Fibroblast of mammary gland (primary cell): ENCODE results near the gene MED19.
"Not testable (repeated sequence)": the region's sequence is repeated elsewhere in the genome, so short reads cannot be mapped to it uniquely, and the experiment has no call there.

Experiments used
- DNase-seq: peaks from one replicate; pipeline ENCODE4 v3.0.0-alpha.2; 2010; ENCODE audit warnings: low read depth
- H3K4me3 ChIP-seq: 2 replicates; pipeline ENCODE4 v1.5.1; 2011; ENCODE audit warnings: low read depth, mild to moderate bottlenecking, low read length, moderate library complexity; ENCODE audit not compliant: control insufficient read depth
- TF ChIP-seq, protein P1 (sequence below): conservative IDR thresholded peaks from 2 replicates; pipeline ENCODE4 v1.5.1; 2011; ENCODE audit warnings: low read depth, low read length, inconsistent platforms; ENCODE audit not compliant: control insufficient read depth, insufficient read depth

MED19 gene

DNA sequence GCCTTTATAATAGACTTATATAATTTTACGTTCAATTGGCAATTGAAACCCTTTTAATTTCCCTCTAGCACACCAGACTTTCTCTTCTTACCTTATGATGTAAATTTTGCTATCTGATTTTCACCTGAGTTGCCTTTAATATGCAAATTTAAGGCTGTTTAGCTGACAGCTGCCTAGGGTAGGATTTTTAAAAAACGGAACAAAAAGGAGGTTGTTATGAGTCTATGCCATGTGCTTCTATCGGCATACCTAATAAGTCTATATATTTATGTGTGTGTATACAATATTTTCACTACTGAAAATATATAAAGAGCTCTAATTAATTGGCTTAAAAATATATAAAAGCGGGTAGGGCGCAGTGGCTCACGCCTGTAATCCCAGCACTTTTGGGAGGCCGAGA lies 17.5 kb upstream of the MED19 start:
- TF ChIP-seq, protein P1, sequence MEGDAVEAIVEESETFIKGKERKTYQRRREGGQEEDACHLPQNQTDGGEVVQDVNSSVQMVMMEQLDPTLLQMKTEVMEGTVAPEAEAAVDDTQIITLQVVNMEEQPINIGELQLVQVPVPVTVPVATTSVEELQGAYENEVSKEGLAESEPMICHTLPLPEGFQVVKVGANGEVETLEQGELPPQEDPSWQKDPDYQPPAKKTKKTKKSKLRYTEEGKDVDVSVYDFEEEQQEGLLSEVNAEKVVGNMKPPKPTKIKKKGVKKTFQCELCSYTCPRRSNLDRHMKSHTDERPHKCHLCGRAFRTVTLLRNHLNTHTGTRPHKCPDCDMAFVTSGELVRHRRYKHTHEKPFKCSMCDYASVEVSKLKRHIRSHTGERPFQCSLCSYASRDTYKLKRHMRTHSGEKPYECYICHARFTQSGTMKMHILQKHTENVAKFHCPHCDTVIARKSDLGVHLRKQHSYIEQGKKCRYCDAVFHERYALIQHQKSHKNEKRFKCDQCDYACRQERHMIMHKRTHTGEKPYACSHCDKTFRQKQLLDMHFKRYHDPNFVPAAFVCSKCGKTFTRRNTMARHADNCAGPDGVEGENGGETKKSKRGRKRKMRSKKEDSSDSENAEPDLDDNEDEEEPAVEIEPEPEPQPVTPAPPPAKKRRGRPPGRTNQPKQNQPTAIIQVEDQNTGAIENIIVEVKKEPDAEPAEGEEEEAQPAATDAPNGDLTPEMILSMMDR: no peak
- no peak overlapping the region for H3K4me3 ChIP-seq
- no peak for DNase-seq

DNA sequence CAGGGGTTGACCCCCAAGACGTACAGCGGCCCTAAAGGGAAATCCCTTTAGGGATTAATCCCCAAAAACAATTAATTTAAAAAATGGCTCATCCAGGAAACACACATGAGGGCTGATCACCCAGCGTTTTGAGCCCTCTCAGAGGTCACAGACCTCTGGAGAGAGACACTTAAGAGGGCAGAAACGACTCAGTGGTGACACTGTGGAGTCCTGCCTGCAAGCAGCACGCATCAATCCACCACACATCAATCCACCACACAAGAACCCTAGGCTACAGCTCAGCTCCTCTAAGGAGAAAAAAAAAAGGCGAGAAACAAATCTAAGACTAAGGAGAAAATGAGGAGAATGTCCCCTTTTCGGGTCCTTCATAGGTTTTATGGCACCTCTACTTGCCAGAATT lies 16.8 kb upstream of the MED19 start:
- TF ChIP-seq, protein P1: no peak
- DNase-seq: no peak

DNA sequence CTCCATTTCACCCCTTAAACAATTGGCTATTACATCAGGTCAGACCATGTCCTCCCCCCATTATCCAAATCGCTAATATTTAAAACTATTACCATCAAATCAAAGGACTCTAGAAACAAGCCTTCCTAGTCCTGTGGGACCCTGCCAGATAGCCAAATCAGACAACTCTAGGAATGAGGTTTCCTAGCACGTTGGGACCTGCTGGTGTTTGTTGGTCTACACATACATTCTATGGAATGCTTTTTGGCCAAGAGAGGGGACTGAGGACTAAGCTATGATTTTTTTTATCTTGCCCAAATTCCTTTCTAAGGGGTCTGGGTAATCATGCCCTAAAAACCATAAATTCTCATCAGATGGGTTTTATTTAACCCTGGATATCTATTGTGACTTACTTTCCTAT lies 15.2 kb upstream of the MED19 start:
- no peak overlapping the region for H3K4me3 ChIP-seq
- TF ChIP-seq, protein P1: no peak
- DNase-seq: no peak

More for the DNA sequence above, 16.8 kb upstream of the MED19 start:
- H3K4me3 ChIP-seq: no peak overlapping the region

DNA sequence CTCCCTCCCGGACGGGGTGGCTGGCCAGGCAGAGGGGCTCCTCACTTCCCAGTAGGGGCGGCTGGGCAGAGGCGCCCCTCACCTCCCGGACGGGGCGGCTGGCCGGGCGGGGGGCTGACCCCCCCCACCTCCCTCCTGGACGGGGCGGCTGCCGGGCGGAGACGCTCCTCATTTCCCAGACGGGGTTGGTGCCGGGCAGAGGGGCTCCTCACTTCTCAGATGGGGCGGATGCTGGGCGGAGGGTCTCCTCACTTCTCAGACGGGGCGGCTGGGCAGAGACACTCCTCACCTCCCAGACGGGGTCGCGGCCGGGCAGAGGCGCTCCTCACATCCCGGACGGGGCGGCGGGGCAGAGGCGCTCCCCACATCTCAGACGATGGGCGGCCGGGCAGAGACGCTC lies 4.7 kb upstream of the MED19 start:
- not testable (repeated sequence) for DNase-seq, H3K4me3 ChIP-seq

DNA sequence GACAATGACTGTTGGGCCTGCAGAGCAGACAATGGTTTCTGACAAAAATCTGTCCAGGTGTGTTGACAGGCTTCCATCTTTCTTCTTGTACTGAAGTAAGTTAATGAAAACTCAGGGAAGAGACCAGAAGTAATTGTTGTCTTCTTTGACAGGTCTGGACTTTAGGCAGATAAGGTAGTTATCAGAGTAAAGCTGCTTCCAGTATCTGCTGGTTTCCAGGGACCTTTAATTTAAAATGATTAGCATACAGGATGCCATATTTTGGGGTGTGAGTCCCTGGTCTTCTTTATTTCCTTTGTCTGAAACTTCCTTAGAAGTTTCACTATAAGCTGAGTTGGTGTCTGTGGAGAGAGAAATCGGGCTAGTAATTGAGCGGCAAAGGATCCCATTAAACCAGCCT lies 1.8 kb upstream of the MED19 start:
- H3K4me3 ChIP-seq: peak overlapping the region; percentile 100
- no peak for DNase-seq
- TF ChIP-seq, protein P1: no peak

DNA sequence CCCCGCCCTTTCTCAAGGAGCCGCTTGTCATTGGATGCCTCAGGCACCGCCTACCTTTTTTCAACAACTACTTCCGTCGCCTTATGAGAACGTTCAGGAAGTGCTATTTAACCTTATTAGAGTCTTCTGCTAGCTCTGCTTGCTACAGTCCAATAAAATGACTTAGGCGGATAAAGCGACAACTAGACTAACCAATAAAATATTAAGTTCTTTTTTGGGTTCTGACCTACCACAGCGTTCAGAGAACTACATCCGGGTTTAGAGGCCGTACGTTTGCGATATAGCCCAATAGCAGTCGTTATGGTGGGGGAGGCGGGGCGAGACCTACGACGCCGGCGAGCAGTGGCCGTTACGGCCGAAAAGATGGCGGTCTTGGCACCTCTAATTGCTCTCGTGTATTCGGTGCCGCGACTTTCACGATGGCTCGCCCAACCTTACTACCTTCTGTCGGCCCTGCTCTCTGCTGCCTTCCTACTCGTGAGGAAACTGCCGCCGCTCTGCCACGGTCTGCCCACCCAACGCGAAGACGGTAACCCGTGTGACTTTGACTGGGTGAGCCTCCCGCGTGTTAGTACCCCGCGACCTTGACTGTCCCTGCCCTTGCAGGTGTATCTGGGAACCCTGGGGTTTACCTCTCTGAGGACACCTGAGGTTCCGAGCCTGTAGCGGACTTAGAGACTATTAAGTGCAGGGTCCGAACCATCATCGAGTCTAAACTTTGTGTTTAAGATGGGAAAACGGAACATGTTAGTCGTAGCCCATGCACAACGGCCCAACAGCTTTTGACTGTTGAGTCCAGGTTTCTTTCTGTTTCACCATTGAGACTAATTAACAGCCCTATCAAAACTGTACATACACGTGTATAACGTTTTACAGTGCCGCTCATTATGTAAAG lies 488 bp upstream of the MED19 start, which contains the start of gene TMX2:
TSS of gene TMX2 (plus strand) at position 338 of the 895 bp plus-strand sequence. CDS start at position 364, 26 bp downstream.
- TF ChIP-seq, protein P1: no peak
- H3K4me3 ChIP-seq: peak within 1 kb of the TSS; percentile 100
- peak; percentile 99 for DNase-seq

DNA sequence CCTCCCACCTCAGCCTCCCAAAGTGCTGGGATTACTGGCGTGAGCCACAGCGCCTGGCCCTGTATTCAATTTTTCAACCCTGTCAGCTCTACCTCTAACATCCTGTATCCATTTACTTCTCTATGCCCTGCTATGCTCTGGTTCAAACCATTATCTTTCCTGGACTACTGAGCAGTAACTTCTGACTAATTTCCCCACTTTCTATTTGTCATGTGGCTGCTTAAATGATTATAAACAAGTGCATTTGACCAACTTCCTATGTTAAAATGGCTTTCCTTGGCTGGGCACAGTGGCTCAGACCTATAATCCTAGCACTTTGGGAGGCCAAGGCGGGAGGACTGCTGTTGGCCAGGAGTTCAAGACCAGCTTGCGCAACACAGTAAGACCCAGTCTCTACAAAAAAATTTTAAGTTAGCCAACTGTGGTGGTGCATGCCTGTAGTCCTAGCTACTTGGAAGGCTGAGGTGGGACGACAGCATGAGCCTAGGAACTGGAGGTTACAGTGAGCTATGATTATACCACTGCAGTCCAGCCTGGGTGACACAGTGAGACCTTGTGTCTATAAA lies 2.1 kb downstream of the MED19 start:
- DNase-seq: no peak
- H3K4me3 ChIP-seq: no peak overlapping the region
- TF ChIP-seq, protein P1: no peak

DNA sequence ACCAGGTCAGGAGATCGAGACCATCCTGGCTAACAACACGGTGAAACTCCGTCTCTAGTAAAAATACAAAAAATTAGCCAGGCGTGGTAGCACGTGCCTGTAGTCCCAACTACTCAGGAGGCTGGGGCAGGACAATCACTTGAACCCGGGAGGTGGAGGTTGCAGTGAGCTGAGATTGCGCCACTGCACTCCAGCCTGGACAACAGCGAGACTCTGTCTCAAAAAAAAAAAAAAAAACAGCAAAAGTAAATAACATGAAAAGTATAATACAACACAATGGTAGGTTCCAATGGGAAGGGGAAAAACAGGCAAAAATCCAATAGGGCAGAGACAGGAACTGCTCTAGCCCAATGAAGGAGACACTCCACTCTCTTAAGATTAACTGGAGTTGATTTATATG lies 6.6 kb downstream of the MED19 start:
- H3K4me3 ChIP-seq, DNase-seq: not testable (repeated sequence)
